HepG2 (cell line): ENCODE measurements around the gene TMEM240. TPM values are rescaled to one million over a fixed set of nuclear protein-coding genes. Genes with fewer than 3 reads are reported as not detected.

Experiments used
- ATAC-seq: fragments of 200-7000 bp; cut with Tn5 transposase; 3 replicates; pipeline ENCODE4 v1.9.1; 2020; ENCODE audit warnings: mild to moderate bottlenecking, moderate library complexity
- BruUV-seq: library from RNA; stranded (reverse); fragments of 400-500 nt; replicated peaks from 2 replicates; lab custom pipeline; 2021; lab: Mats Ljungman, UMichigan
- CTCF ChIA-PET: fragments of 300-600 bp; formaldehyde crosslinking; extraction: SDS; loops from one replicate; lab custom pipeline; 2021; ENCODE audit warnings: low total read pairs, inconsistent platforms, low intra/inter-chr PET ratio; lab: Yijun Ruan, JAX
- POLR2A ChIA-PET: fragments of 350-600 bp; sonication (Branson Sonifier 250); formaldehyde crosslinking; loops from one replicate; lab custom pipeline; 2020; ENCODE audit warnings: antibody characterized with exemption, inconsistent platforms; lab: Yijun Ruan, JAX
- DNase-seq: peaks from one replicate; pipeline ENCODE4 v3.0.0-alpha.2; 2015; ENCODE audit warnings: low spot score
- FAIRE-seq: peaks from 3 replicates; lab custom pipeline; 2011; peaks lifted over from hg19 to GRCh38; lab: Jason Lieb, UNC
- H2AFZ ChIP-seq: one replicate; pipeline ENCODE4 v1.6.1; 2011; ENCODE audit warnings: low read length, inconsistent platforms
- H3K27ac ChIP-seq: fragments of 300-600 bp; 3 replicates; pipeline ENCODE4 v1.8.0; 2011; ENCODE audit warnings: mixed run types, mild to moderate bottlenecking, mixed read lengths, low read length, inconsistent platforms; ENCODE audit not compliant: insufficient read depth; ENCODE audit errors: extremely low read length
- H3K27me3 ChIP-seq, 2 experiments: fragments of 200-600 bp in 1 of 2; 2 replicates in 1 of 2; 3 replicates in 1 of 2; pipeline versions ENCODE4 v1.6.0 to v1.8.0; 2011; ENCODE audit warnings: low read length in 2 of 2, mild to moderate bottlenecking in 2 of 2, moderate library complexity in 2 of 2, inconsistent platforms in 1 of 2; ENCODE audit not compliant: insufficient read depth in 2 of 2, control insufficient read depth in 1 of 2
- H3K36me3 ChIP-seq, 2 experiments: fragments of 200-600 bp in 1 of 2; replicated peaks in 1 of 2; 2 replicates in 1 of 2; 3 replicates in 1 of 2; pipeline versions ENCODE4 v1.5.1 to v1.8.0; 2011; ENCODE audit warnings: low read length in 2 of 2, inconsistent platforms in 1 of 2; ENCODE audit not compliant: insufficient read depth in 2 of 2, control insufficient read depth in 1 of 2
- H3K4me1 ChIP-seq: 2 replicates; pipeline ENCODE4 v1.5.1; 2012; ENCODE audit warnings: low read length, inconsistent platforms; ENCODE audit not compliant: insufficient read depth
- H3K4me2 ChIP-seq: 2 replicates; pipeline ENCODE4 v1.6.0; 2011; ENCODE audit warnings: low read depth, low read length, inconsistent platforms
- H3K4me3 ChIP-seq, 3 experiments: fragments of 200-600 bp in 1 of 3; sonication (generic), shearing (Covaris generic) in 1 of 3; replicated peaks in 1 of 3; 2 replicates each; pipeline ENCODE4 v1.5.1; 2011 to 2016; ENCODE audit warnings: low read length in 3 of 3, inconsistent platforms in 2 of 3, low read depth in 2 of 3, mild to moderate bottlenecking in 2 of 3, control low read depth in 1 of 3, mixed read lengths in 1 of 3; ENCODE audit not compliant: insufficient read depth in 1 of 3
- H3K79me2 ChIP-seq: one replicate; pipeline ENCODE4 v1.6.1; 2011; ENCODE audit warnings: low read length, inconsistent platforms; ENCODE audit not compliant: insufficient read depth
- H3K9ac ChIP-seq: 2 replicates; pipeline ENCODE4 v1.6.0; 2011; ENCODE audit warnings: mild to moderate bottlenecking, low read depth, low read length, inconsistent platforms; ENCODE audit not compliant: insufficient read depth
- H3K9me3 ChIP-seq: 2 replicates; pipeline ENCODE4 v1.5.1; 2012; ENCODE audit warnings: mild to moderate bottlenecking, low read length
- H4K20me1 ChIP-seq: 2 replicates; pipeline ENCODE4 v1.6.0; 2011; ENCODE audit warnings: inconsistent platforms, mild to moderate bottlenecking, low read length, moderate library complexity; ENCODE audit not compliant: insufficient read depth
- FOXA1 ChIP-seq, 2 experiments: fragments of 450-650 bp in 1 of 2; sonication (generic) in 1 of 2; formaldehyde crosslinking in 1 of 2; IDR thresholded peaks; 2 replicates each; pipeline versions ENCODE4 v1.4.0 to v1.6.1; 2016 to 2020; ENCODE audit warnings: missing genetic modification reagents in 1 of 2
- JDP2 ChIP-seq: sonication (generic); formaldehyde crosslinking; IDR thresholded peaks from 2 replicates; pipeline ENCODE4 v1.8.1; 2022; ENCODE audit warnings: missing genetic modification reagents, borderline replicate concordance
- KLF11 ChIP-seq: IDR thresholded peaks from 2 replicates; pipeline ENCODE4 v1.6.1; 2016; ENCODE audit warnings: missing compliant biosample characterization
- LCORL ChIP-seq, 2 experiments: fragments of 450-650 bp in 1 of 2; sonication (generic) in 1 of 2; formaldehyde crosslinking in 1 of 2; IDR thresholded peaks; 2 replicates each; pipeline versions ENCODE4 v1.5.0 to v1.6.1; 2017 to 2020; ENCODE audit warnings: antibody characterized with exemption in 1 of 2, missing genetic modification reagents in 1 of 2
- NR3C1 ChIP-seq: sonication (generic); formaldehyde crosslinking; IDR thresholded peaks from 2 replicates; pipeline ENCODE4 v1.4.0; 2020; ENCODE audit warnings: missing genetic modification reagents
- RBFOX2 ChIP-seq: fragments of 200-400 bp; formaldehyde crosslinking; IDR thresholded peaks from 2 replicates; pipeline ENCODE4 v1.6.1; 2017; ENCODE audit warnings: low read depth, mild to moderate bottlenecking, low read length
- ZNF260 ChIP-seq: sonication (generic); formaldehyde crosslinking; IDR thresholded peaks from 2 replicates; pipeline ENCODE4 v1.4.0; 2020; ENCODE audit warnings: missing genetic modification reagents, low read depth, mild to moderate bottlenecking, borderline replicate concordance
- ZNF274 ChIP-seq: sonication (generic); formaldehyde crosslinking; IDR thresholded peaks from 2 replicates; pipeline ENCODE4 v1.5.1; 2020; ENCODE audit warnings: mild to moderate bottlenecking, missing genetic modification reagents
- ZNF44 ChIP-seq: sonication (generic); formaldehyde crosslinking; IDR thresholded peaks from 2 replicates; pipeline ENCODE4 v1.5.1; 2020; ENCODE audit warnings: mild to moderate bottlenecking, missing genetic modification reagents
- ZNF703 ChIP-seq: sonication (generic); formaldehyde crosslinking; IDR thresholded peaks from 2 replicates; pipeline ENCODE4 v1.5.1; 2020; ENCODE audit warnings: missing genetic modification reagents, mild to moderate bottlenecking, moderate library complexity, borderline replicate concordance
- ZNF724P ChIP-seq: sonication (generic); formaldehyde crosslinking; IDR thresholded peaks from 2 replicates; pipeline ENCODE4 v1.8.0; 2022; ENCODE audit warnings: missing genetic modification reagents, borderline replicate concordance
- ZSCAN20 ChIP-seq: sonication (generic); formaldehyde crosslinking; IDR thresholded peaks from 2 replicates; pipeline ENCODE4 v1.4.0; 2020; ENCODE audit warnings: missing genetic modification reagents, mild to moderate bottlenecking, borderline replicate concordance
- WGBS: methylation state at CpG from one replicate; pipeline ENCODE4 v1.1.6; 2017; ENCODE audit warnings: low lambda C conversion rate; 5-methylcytosine and 5-hydroxymethylcytosine counted together
- in situ Hi-C: cut with HindIII; loops from 2 replicates; pipeline ENCODE4 v1.10.0; 2017; ENCODE audit warnings: low pct_unique_long_range_greater_than_20kb; ENCODE audit not compliant: extremely low pct_ligation_motif_present
- intact Hi-C: fragments of 100-400 bp; cut with micrococcal nuclease; formaldehyde crosslinking; loops from one replicate; pipeline ENCODE4 v1.10.0; 2022; ENCODE audit not compliant: unreplicated experiment
- polyA plus RNA-seq, 8 experiments: library from polyadenylated mRNA; depleted of rRNA in 3 of 8; stranded (reverse) in 7 of 8; unstranded in 1 of 8; fragments of >200 nt; fragmentation: Illumina TruSeq in 4 of 8; extraction: Trizol in 4 of 8; gene quantifications; 2 replicates each; pipeline versions ENCODE4 v1.2.1 to v1.2.3, GENCODE V29; 2011 to 2016; ENCODE audit warnings: low read depth in 4 of 8, missing spikeins in 1 of 8, mixed read lengths in 1 of 8; ENCODE audit not compliant: insufficient read depth in 1 of 8
- total RNA-seq, 5 experiments: library from RNA; depleted of rRNA; stranded (reverse); fragments of >200 nt; fragmentation: Illumina TruSeq; extraction: Trizol; gene quantifications; 2 replicates each; pipeline ENCODE4 v1.2.3, GENCODE V29; 2016; ENCODE audit warnings: low read depth in 1 of 5
- TF ChIP-seq, protein P1 (sequence below): sonication (generic); formaldehyde crosslinking; IDR thresholded peaks from 2 replicates; pipeline ENCODE4 v1.8.0; 2022; ENCODE audit warnings: mild to moderate bottlenecking, missing genetic modification reagents
- TF ChIP-seq, protein P2 (sequence below): sonication (generic); formaldehyde crosslinking; conservative IDR thresholded peaks from 2 replicates; pipeline ENCODE4 v1.4.0; 2020; ENCODE audit warnings: missing genetic modification reagents
- TF ChIP-seq, protein P3 (sequence below): sonication (generic); formaldehyde crosslinking; IDR thresholded peaks from 2 replicates; pipeline ENCODE4 v1.4.0; 2020; ENCODE audit warnings: mild to moderate bottlenecking, missing genetic modification reagents
- TF ChIP-seq, protein P4 (sequence below): sonication (generic); formaldehyde crosslinking; IDR thresholded peaks from 2 replicates; pipeline ENCODE4 v1.4.0; 2020; ENCODE audit warnings: mild to moderate bottlenecking, missing genetic modification reagents

Gene TMEM240
- total and polyA plus RNA-seq, 2 of the 13 experiments (the other 11 are each of a cell fraction or from before 2014, with no cell fraction given), result 0.17 TPM; not detected in 1

DNA sequence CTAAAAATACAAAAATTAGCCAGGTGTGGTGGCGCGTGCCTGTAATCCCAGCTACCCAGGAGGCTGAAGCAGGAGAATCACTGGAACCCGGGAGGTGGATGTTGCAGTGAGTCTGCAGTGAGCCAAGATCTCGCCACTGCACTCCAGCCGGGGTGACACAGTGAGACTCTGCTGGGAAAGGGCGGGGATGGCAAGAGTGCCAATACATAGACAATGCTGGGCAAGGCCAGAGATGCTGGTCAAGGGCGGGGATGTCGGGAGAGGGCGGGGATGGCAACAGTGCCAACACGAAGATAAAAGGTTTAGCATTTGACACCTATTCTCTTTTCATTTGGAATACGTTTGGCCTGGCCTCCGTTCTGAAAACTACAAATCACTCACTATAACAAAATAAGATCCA lies 23.3 kb upstream of the TMEM240 start (continued):
- TF ChIP-seq, protein P1, sequence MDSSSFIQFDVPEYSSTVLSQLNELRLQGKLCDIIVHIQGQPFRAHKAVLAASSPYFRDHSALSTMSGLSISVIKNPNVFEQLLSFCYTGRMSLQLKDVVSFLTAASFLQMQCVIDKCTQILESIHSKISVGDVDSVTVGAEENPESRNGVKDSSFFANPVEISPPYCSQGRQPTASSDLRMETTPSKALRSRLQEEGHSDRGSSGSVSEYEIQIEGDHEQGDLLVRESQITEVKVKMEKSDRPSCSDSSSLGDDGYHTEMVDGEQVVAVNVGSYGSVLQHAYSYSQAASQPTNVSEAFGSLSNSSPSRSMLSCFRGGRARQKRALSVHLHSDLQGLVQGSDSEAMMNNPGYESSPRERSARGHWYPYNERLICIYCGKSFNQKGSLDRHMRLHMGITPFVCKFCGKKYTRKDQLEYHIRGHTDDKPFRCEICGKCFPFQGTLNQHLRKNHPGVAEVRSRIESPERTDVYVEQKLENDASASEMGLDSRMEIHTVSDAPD (CRISPR knock-in tag), result no peak
- TF ChIP-seq KLF11 (CRISPR knock-in tag) (no peak), FOXA1 (IDR thresholded peaks at IDR 0.05) (no peak), FOXA1 (CRISPR knock-in tag; IDR thresholded peaks at IDR 0.05) (no peak), ZSCAN20 (CRISPR knock-in tag) (no peak), ZNF274 (no peak), NR3C1 (CRISPR knock-in tag) (no peak)
- TF ChIP-seq, all 625 proteins: peak for 0

DNA sequence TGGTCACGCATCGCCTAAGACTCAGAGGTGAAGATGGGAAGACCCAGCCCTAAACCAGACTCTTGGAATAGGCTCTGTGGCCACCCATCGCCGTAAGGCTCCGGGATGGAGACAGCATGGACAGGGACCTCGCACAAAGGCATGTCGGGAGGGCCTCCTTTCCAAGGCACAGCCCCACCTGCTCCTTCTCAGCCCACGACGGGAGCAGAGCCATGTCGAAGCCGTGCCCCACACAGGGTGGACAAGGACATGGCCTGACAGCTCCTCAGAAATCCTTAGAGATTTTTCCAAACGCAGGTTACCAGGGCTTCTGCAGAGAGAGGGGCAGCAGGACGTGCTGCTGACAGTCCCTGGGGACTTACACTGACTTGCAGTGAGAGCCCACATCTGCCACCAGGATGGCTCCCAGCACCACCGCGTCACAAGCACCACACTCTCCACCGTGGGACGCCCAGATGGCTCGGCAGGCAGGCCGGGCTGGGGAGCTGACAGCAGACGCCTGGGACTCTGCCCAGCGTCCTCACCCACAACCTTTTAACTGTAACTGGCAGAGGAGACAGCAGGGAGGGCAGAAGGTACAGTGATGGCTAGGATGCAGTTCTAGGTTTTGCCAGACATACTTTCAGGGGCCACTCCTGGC lies 22.3 kb upstream of the TMEM240 start:
- Histone ChIP-seq H4K20me1 (peaks cover 17% of the 10 kb centered on the region), H3K9ac (no peak overlapping the region), H3K4me3 (no peak overlapping the region), H3K27me3 (no peaks in the 10 kb centered on the region), H3K27ac (no peak overlapping the region), H3K79me2 (peaks cover 31% of the 10 kb centered on the region), H3K36me3 (peaks cover 24 to 54% of the 10 kb centered on the region in 2 experiments), H3K4me1 (no peaks in the 10 kb centered on the region), H3K9me3 (no peaks in the 10 kb centered on the region), H3K4me2 (no peak overlapping the region), H2AFZ (no peak overlapping the region)
- POLR2A ChIA-PET, result no interaction called here
- intact Hi-C loops (no loop called here), in situ Hi-C loops (no loop called here)
- CTCF ChIA-PET, result no interaction called here
- ATAC-seq (no peak), DNase-seq (no peak), FAIRE-seq (no peak)
- no TSS peak for BruUV-seq
- no CpG with 5 or more reads among the region's 21 CpGs for WGBS
- TF ChIP-seq, protein P2, sequence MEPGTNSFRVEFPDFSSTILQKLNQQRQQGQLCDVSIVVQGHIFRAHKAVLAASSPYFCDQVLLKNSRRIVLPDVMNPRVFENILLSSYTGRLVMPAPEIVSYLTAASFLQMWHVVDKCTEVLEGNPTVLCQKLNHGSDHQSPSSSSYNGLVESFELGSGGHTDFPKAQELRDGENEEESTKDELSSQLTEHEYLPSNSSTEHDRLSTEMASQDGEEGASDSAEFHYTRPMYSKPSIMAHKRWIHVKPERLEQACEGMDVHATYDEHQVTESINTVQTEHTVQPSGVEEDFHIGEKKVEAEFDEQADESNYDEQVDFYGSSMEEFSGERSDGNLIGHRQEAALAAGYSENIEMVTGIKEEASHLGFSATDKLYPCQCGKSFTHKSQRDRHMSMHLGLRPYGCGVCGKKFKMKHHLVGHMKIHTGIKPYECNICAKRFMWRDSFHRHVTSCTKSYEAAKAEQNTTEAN, result no peak
- TF ChIP-seq LCORL (IDR thresholded peaks at IDR 0.05), result no peak
- no peak for TF ChIP-seq LCORL (CRISPR knock-in tag; IDR thresholded peaks at IDR 0.05)
- TF ChIP-seq JDP2 (CRISPR knock-in tag), result no peak
- TF ChIP-seq, protein P3, sequence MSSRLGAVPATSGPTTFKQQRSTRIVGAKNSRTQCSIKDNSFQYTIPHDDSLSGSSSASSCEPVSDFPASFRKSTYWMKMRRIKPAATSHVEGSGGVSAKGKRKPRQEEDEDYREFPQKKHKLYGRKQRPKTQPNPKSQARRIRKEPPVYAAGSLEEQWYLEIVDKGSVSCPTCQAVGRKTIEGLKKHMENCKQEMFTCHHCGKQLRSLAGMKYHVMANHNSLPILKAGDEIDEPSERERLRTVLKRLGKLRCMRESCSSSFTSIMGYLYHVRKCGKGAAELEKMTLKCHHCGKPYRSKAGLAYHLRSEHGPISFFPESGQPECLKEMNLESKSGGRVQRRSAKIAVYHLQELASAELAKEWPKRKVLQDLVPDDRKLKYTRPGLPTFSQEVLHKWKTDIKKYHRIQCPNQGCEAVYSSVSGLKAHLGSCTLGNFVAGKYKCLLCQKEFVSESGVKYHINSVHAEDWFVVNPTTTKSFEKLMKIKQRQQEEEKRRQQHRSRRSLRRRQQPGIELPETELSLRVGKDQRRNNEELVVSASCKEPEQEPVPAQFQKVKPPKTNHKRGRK (CRISPR knock-in tag), result no peak
- TF ChIP-seq RBFOX2, result 0 out of 2 replicates have a peak, but pooled peaks have one; percentile 16
- no peak for TF ChIP-seq ZNF44 (CRISPR knock-in tag)
- no peak for TF ChIP-seq ZNF260 (CRISPR knock-in tag)
- TF ChIP-seq ZSCAN20 (CRISPR knock-in tag), result no peak
- no peak for TF ChIP-seq ZNF703 (CRISPR knock-in tag)
- TF ChIP-seq, protein P4, sequence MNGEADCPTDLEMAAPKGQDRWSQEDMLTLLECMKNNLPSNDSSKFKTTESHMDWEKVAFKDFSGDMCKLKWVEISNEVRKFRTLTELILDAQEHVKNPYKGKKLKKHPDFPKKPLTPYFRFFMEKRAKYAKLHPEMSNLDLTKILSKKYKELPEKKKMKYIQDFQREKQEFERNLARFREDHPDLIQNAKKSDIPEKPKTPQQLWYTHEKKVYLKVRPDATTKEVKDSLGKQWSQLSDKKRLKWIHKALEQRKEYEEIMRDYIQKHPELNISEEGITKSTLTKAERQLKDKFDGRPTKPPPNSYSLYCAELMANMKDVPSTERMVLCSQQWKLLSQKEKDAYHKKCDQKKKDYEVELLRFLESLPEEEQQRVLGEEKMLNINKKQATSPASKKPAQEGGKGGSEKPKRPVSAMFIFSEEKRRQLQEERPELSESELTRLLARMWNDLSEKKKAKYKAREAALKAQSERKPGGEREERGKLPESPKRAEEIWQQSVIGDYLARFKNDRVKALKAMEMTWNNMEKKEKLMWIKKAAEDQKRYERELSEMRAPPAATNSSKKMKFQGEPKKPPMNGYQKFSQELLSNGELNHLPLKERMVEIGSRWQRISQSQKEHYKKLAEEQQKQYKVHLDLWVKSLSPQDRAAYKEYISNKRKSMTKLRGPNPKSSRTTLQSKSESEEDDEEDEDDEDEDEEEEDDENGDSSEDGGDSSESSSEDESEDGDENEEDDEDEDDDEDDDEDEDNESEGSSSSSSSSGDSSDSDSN (CRISPR knock-in tag), result no peak
- no peak for TF ChIP-seq ZNF724P (CRISPR knock-in tag)
